HG02884 (cell line): Measurements from ENCODE around the gene ANKRD23.
A peak's percentile ranks its signal among the peaks of the same experiment; 100 is the strongest.
"Not testable (repeated sequence)": the region's sequence is repeated elsewhere in the genome, so short reads cannot be mapped to it uniquely, and the experiment has no call there.

Experiments
- ATAC-seq: cut with Tn5 transposase; IDR thresholded peaks from one replicate; pipeline ENCODE4 v1.9.1; 2021; ENCODE audit warnings: mild to moderate bottlenecking, moderate library complexity; ENCODE audit not compliant: unreplicated experiment

The ANKRD23 gene

GRCh38 chr2:96819128-96819875 is 24.5 kb downstream of the ANKRD23 start:
- ATAC-seq: no peak

GRCh38 chr2:96817882-96818281 is 25.9 kb downstream of the ANKRD23 start:
- no peak for ATAC-seq

- no peak for ATAC-seq
These were observed 26.8 kb downstream of the ANKRD23 start for GRCh38 chr2:96816836-96817702.

DNA sequence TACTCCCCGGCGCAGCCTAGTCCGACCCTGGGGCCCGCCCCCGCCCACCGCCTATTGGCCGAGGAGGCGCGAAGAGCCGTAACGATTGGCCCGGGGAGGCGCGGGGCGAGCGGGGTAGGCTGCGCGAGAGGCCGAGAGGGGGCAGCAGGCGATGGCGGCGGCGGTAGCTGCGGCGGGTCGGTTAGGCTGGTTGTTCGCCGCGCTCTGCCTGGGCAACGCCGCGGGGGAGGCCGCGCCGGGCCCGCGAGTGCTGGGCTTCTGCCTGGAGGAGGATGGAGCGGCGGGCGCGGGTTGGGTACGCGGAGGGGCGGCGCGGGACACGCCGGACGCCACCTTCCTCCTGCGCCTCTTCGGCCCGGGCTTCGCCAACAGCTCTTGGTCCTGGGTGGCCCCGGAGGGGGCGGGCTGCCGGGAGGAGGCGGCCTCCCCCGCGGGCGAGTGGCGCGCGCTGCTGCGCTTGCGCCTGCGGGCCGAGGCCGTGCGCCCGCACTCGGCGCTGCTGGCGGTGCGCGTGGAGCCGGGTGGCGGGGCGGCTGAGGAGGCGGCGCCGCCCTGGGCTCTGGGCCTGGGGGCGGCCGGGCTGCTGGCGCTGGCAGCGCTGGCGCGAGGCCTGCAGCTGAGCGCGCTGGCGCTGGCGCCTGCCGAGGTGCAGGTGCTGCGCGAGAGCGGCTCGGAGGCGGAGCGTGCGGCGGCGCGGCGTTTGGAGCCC is 27.5 kb downstream of the ANKRD23 start, which contains the start of gene CNNM3:
CNNM3 (plus strand) TSS at position 142 of the 709 bp plus-strand sequence; CDS start at position 152, 10 bp downstream.
- peak; percentile 83 for ATAC-seq

DNA sequence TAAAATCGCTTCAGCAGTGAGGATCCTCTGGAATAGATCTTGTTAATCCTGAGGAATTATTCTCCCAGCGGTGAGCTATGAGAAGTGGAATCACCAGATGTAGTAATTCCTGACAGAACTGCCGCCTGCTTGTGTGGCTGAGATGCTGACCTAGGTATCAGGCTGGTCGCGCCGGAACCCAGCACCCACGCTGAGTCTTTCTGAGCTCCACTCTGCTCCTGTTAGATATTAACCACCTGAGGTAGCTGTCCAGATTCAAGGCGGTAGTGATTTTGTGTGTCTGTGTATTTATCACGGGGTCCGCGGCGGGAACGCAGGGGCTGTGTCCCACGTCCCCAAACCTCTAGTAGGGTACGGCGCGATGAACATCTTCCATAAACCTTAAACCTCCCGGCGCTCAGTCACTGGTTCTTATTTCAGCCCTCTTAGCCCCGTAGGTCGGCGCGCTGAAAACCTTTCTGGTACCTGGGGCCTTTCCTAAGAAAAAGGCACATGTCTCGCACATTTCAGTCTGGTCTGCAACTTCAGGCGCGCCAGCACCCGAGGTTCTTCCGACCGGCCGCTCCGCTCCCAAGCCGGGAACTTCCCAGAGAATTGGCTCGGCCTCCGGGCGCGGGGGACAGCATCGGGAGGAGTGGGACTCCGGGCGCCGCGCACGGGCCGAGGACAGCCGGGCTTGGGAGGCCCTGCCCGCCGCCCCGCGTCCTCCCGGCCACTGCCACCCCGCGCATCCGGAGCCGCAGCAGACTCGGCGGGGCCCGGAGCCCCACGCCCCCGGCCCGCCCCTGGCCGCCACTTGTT is 28.3 kb downstream of the ANKRD23 start:
- ATAC-seq: peak; percentile 6

- ATAC-seq: no peak
These were observed 30.2 kb downstream of the ANKRD23 start for GRCh38 chr2:96813656-96814055.

DNA sequence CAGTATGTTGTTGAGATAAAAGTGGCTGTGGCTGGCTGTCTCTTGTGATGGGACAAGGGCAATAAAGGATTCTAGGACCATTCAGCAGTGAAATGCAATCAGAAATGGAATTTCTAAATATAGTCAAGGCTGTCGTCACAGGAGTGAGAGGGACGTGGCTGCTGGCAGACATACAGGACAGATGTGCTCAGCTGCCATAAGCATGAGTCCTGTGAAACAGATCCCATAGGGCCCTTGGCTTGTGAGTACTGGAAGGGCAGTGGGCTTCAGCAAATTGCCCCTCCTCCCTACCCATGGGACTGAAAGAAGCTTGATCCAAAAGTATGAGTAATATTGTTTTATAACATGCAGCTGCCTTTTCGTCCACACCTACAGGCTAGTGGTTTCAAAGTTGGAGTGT is 31.9 kb downstream of the ANKRD23 start:
- no peak for ATAC-seq

- no peak for ATAC-seq
These were observed 33.0 kb downstream of the ANKRD23 start for GRCh38 chr2:96810783-96811192.

- ATAC-seq: no peak
These were observed 33.7 kb downstream of the ANKRD23 start for GRCh38 chr2:96809951-96810782.

GRCh38 chr2:96809216-96809882 is 34.5 kb downstream of the ANKRD23 start:
- no peak for ATAC-seq

DNA sequence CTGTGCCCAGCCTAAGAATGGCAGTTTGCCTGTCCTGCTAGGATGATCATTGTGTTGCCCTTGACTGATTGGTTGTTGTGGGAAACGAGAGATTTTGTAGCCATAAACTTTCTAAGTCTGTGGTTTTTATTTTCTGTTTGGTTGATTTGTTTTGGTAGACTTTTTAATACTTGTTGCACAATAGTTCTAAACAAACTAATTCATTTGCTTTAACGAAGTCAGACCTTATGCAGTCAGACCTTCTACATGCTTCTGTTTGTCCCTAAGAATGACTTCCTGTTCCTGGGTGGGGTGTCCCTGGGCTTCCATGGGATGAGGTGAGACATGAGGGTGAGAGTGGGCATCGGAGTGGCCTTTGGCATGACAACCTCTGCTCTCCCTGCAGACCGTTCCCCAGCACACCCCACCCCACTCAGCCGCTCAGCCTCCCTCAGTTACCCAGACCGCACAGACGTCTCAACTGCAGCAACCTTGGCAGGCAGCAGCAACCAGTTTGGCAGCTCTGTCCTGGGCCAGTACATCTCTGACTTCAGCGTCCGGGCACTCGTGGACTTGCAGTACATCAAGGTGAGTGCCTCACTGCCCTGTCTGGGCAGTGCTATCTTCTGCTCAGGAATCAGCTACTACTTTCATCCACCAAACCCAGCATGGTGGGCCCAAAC is 35.5 kb downstream of the ANKRD23 start:
- no peak for ATAC-seq

GRCh38 chr2:96807127-96807471 is 36.7 kb downstream of the ANKRD23 start:
- no peak for ATAC-seq

GRCh38 chr2:96806468-96807126 is 37.2 kb downstream of the ANKRD23 start:
- no peak for ATAC-seq

DNA sequence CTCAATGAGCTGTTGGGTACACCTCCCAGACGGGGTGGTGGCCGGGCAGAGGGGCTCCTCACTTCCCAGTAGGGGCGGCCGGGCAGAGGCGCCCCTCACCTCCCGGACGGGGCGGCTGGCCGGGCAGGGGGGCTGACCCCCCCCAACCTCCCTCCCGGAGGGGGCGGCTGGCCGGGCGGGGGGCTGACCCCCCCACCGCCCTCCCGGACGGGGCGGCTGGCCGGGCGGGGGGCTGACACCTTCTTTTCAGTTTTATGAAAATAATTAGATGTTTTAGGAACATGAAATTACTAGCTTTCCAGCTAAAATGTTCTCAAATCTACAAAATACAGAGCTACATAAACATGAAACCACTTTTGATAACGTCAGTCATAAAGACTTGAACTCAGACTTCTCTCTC is 37.9 kb downstream of the ANKRD23 start:
- not testable (repeated sequence) for ATAC-seq

- ATAC-seq: no peak
These were observed 38.8 kb downstream of the ANKRD23 start for GRCh38 chr2:96804986-96805385.

- ATAC-seq: no peak
These were observed 41.1 kb downstream of the ANKRD23 start for GRCh38 chr2:96802721-96803120.

- ATAC-seq: no peak
These were observed 41.8 kb downstream of the ANKRD23 start for GRCh38 chr2:96801786-96802595.
